ENCODE results near the gene SFTPA1.
"Not testable (repeated sequence)": the region's sequence is repeated elsewhere in the genome, so short reads cannot be mapped to it uniquely, and the experiment has no call there.

DNA sequence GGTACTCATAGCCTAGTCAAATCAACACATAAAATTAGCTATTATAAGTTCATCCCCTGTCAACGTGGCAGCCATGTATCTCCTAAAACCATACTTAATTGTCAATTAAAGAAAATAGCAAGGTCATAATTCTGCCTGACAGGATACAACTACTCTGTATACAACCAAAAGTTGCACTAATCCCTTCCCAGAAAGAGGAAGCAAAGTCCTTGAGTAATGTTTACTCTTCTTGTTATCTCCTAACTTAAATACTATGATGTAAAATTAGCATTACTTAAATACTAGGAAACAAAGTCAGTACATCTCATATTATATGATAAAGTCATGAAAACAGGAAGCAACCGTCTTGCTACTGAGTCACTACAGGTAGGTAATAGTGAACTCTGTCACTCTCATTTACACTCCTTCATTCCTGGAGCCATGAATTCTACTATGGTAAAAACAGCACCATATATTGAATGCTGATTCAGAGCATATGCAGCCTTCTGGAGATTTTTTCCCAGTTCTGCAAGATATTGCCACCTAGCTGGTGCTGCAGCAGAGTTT lies 26.0 kb downstream of the SFTPA1 start:
- TF ChIP-seq, protein P1, sequence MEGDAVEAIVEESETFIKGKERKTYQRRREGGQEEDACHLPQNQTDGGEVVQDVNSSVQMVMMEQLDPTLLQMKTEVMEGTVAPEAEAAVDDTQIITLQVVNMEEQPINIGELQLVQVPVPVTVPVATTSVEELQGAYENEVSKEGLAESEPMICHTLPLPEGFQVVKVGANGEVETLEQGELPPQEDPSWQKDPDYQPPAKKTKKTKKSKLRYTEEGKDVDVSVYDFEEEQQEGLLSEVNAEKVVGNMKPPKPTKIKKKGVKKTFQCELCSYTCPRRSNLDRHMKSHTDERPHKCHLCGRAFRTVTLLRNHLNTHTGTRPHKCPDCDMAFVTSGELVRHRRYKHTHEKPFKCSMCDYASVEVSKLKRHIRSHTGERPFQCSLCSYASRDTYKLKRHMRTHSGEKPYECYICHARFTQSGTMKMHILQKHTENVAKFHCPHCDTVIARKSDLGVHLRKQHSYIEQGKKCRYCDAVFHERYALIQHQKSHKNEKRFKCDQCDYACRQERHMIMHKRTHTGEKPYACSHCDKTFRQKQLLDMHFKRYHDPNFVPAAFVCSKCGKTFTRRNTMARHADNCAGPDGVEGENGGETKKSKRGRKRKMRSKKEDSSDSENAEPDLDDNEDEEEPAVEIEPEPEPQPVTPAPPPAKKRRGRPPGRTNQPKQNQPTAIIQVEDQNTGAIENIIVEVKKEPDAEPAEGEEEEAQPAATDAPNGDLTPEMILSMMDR (IDR thresholded peaks at IDR 0.05) = not testable (repeated sequence)
- not testable (repeated sequence) for TF ChIP-seq POLR2A (IDR thresholded peaks at IDR 0.05)

Data from uterus (tissue), 2 donors.